Stimulated activated memory B cell treated with anti-CD40 and anti-IgM and Interleukin-4, amounts not matched to agents 10 μg/mL and 1 μg/mL and 100 μg/mL, for 72 hours (primary cell): ENCODE measurements around the gene TXNDC12.
"Not testable (repeated sequence)": the region's sequence is repeated elsewhere in the genome, so short reads cannot be mapped to it uniquely, and the experiment has no call there.

Experiments used
- ATAC-seq: fragments of 150-1000 bp; cut with Tn5 transposase; 2 replicates; pipeline ENCODE4 v1.10.0; 2021
- H3K27ac Mint-ChIP-seq: one replicate; pipeline ENCODE4 v1.8.0; 2022; ENCODE audit warnings: mild to moderate bottlenecking, mixed read lengths
- H3K27me3 Mint-ChIP-seq: one replicate; pipeline ENCODE4 v1.8.0; 2022; ENCODE audit warnings: mixed read lengths
- H3K36me3 Mint-ChIP-seq: one replicate; pipeline ENCODE4 v1.8.0; 2022; ENCODE audit warnings: mixed read lengths
- H3K4me1 Mint-ChIP-seq: one replicate; pipeline ENCODE4 v1.8.0; 2022; ENCODE audit warnings: mixed read lengths
- H3K4me3 Mint-ChIP-seq: one replicate; pipeline ENCODE4 v1.8.0; 2022; ENCODE audit warnings: mild to moderate bottlenecking, moderate library complexity, mixed read lengths
- H3K9me3 Mint-ChIP-seq: one replicate; pipeline ENCODE4 v1.8.0; 2022; ENCODE audit warnings: mixed read lengths

Gene TXNDC12

DNA sequence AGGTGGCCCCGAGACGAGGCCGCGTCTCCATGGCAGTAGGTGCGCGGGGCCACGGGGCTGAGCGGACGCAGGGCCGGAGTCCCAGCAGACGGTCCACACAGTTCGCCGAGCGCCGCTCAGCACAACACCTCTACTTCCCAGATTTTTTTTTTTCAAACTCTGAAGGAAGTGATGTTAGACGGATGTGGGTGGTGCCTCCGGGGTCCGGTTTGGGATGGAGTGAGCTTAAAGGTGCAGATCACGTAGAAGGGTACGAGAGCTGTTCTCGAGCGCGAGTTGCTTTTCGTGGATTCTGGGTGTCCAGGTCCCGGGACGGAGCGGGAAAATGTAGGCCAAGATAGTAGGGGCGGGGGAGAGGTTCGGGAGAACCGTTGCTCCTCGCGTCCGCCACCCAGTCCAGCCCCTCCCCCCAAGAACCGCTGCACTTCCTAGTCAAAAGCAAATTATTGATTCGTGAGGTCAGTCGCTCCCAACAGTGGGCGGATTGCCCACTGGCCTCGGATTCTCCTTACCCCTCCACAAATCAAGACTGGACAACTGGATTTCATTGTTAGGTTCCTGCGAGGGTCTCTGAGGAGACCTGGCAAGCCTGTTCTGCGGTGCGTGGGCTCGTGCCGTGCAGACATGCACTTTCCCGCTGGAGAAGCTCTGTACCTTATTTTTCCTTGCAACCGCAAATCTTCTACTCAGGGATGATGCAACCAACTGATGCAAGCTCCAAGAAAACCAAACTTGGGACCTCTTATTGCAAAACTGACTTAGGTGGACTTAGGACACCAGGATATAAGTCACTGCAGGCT, at the start of gene TXNDC12:
Gene TXNDC12, minus strand, starts transcription at position 126 of the 800 bp plus-strand sequence. Its CDS starts 95 bp downstream, at position 31.
- Mint-ChIP-seq H3K36me3 (peaks cover under 1% of the 10 kb centered on the region), H3K9me3 (no peaks in the 10 kb centered on the region), H3K4me1 (peaks cover 50% of the 10 kb centered on the region), H3K4me3 (peak within 1 kb of the TSS; percentile 96), H3K27me3 (no peaks in the 10 kb centered on the region), H3K27ac (peak within 1 kb of the TSS; percentile 85)
- ATAC-seq: peak; percentile 76

DNA sequence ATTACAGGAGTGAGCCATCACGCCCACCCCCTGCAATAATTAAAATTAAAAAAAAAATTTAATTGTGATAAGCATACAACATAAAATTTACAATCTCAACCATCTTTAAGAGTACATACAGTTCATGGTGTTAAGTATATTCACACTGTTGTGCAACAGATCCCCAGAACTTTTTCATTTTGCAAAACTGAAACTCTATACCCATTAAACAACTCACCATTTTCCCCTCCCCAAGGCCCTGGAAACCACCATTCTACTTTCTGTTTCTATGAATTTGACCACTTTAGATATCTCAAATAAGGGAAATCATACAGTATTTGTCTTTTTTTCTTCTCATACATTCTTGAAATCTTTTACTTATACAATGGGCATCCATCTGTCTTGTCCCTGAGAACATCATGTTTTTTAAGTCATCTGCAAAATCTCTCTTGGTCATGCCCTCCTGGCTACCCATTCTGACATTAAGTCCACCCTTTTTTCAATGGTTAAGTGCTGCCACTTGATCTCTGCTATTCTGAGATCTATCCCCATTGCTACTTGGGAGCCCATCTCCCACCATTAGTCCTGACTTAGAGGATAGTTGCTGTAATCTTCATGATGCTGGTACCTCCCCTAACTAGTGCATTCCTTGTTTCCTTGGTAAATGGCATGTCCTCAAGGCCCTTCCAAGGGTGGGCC, 47.5 kb upstream of the TXNDC12 start:
- peaks cover 8% of the 10 kb centered on the region for H3K4me1 Mint-ChIP-seq
- peak; percentile 41 for ATAC-seq
- no peaks in the 10 kb centered on the region for H3K27me3 Mint-ChIP-seq
- H3K27ac Mint-ChIP-seq: no peak overlapping the region
- H3K9me3 Mint-ChIP-seq: no peaks in the 10 kb centered on the region
- H3K36me3 Mint-ChIP-seq: no peaks in the 10 kb centered on the region
- no peak overlapping the region for H3K4me3 Mint-ChIP-seq

DNA sequence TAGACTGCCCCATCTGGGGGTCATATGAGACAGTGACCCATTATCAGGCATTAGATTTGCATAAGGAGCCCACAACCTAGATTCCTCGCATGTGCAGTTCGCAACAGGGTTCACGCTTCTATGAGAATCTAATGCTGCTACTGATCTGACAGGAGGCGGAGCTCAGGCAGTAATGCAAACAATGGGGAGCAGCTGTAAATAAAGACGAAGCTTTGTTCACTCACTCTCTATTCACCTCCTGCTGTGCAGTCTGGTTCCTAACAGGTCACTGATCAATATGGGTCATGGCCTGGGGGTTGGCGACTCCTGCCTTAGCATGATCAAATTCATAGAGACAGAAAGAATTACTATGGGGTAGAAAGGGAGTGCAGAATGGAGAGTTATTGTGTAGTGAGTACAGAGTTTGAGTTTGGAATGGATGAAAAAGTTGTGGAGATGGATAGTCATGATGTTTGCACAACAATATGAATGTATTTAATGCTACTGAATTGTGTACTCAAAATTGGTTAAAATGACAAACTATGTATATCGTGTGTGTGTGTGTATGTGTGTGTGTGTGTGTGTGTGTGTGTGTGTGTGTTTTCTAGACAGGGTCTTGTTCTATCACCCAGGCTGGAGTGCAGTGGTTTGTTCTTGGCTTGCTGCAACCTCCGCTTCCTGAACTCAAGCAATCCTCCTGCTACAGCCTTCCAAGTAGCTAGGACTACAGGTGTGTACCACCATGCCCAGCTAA, 43.3 kb upstream of the TXNDC12 start:
- H3K4me1 Mint-ChIP-seq: peaks cover 8% of the 10 kb centered on the region
- no peak for ATAC-seq
- H3K36me3 Mint-ChIP-seq: no peaks in the 10 kb centered on the region
- H3K27ac Mint-ChIP-seq: no peak overlapping the region
- no peaks in the 10 kb centered on the region for H3K27me3 Mint-ChIP-seq
- H3K4me3 Mint-ChIP-seq: no peak overlapping the region
- no peaks in the 10 kb centered on the region for H3K9me3 Mint-ChIP-seq

DNA sequence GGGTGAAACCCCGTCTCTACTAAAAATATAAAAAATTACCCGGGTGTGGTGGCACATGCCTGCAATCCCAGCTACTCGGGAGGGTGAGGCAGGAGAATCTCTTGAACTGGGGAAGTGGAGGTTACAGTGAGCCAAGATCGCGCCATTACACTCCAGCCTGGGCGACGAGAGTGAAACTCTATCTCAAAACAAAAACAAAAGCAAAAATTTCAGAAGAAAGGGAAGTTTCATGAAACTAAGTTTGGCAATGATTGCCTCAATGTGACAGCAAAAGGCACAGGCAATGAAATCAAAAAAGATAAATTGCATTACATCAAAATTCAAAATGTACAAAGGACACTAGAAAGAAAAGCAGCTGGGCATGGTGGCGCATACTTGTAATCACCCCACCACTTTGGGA, 41.2 kb upstream of the TXNDC12 start:
- Mint-ChIP-seq H3K36me3 (peaks cover 6% of the 10 kb centered on the region), H3K27me3 (no peaks in the 10 kb centered on the region), H3K4me3 (no peak overlapping the region), H3K4me1 (no peaks in the 10 kb centered on the region), H3K27ac (no peak overlapping the region), H3K9me3 (no peaks in the 10 kb centered on the region)
- ATAC-seq: no peak

DNA sequence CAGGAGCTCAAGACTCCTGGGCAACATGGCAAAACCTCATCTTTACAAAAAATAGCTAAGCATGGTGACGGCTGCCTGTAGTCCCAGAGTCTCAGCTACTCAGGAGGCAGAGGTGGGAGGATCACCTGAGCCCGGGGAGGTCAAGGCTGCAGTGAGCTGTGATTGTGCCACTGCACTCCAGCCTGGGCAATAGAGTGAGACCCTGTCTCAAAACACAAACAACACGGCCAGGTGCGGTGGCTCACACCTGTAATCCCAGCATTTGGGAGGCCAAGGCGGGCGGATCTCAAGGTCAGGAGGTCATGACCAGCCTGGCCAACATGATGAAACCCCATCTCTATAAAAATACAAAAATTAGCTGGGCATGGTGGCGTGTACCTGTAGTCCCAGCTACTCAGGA, 39.3 kb upstream of the TXNDC12 start:
- not testable (repeated sequence) for H3K4me1 Mint-ChIP-seq, ATAC-seq, H3K27ac Mint-ChIP-seq, H3K9me3 Mint-ChIP-seq, H3K4me3 Mint-ChIP-seq, H3K27me3 Mint-ChIP-seq
- peaks cover 25% of the 10 kb centered on the region for H3K36me3 Mint-ChIP-seq

DNA sequence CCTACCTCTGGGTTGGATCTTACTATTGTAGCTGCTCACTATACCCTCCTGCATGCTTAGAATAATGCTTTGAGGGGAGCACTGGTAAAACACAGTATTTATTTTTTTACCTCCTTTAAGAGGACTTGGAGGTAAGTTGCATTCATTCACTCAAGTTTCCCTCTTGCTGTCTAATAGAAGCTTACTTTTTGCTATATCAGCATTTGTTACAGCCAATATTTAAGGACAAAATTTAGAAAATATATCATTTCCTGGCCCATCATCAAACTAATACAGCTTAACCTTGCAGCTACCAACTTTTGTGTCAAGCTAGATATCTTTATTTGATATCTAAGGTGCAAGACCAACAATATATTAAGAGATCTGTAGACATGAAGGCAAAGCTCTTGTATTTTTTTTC, 32.9 kb upstream of the TXNDC12 start:
- not testable (repeated sequence) for H3K4me1 Mint-ChIP-seq, H3K27me3 Mint-ChIP-seq, H3K4me3 Mint-ChIP-seq, ATAC-seq, H3K9me3 Mint-ChIP-seq, H3K27ac Mint-ChIP-seq
- peaks cover 57% of the 10 kb centered on the region for H3K36me3 Mint-ChIP-seq

DNA sequence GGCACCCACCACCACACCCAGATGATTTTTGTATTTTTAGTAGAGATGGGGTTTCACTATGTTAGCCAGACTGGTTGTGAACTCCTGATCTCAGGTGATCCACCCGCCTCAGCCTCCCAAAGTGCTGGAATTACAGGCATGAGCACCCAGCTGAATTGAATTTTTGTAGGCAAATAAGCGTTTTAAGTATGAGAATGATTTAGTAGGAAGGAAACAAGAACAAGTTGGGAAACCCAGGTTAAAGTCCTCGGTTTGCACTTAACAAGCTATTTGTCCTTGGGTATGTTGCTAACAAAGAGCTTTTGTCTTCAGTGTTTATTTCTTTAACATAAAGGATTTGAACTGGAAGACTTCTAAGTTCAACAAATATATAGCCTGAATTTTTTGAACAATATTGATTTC, 25.0 kb upstream of the TXNDC12 start:
- Mint-ChIP-seq H3K36me3 (peaks cover 23% of the 10 kb centered on the region), H3K4me3 (no peak overlapping the region), H3K9me3 (no peaks in the 10 kb centered on the region), H3K27ac (no peak overlapping the region), H3K27me3 (no peaks in the 10 kb centered on the region), H3K4me1 (no peaks in the 10 kb centered on the region)
- ATAC-seq: no peak

DNA sequence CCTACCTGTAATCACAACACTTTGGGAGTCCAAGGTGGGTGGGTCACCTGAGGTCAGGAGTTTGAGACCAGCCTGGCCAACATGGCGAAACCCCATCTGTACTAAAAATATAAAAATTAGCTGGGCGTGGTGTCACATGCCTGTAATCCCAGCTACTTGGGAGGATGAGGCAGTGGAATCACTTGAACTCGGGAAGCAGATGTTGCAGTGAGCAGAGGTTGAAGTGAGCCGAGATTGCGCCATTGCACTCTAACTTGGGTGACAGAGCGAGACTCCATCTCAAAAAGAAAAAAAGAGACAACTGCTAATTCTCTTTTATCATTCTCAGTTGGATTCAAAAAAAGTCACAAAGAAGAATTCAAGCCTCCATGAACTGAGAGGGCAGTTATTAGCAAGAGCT, 22.3 kb upstream of the TXNDC12 start:
- H3K27me3 Mint-ChIP-seq, H3K4me3 Mint-ChIP-seq, H3K4me1 Mint-ChIP-seq, H3K9me3 Mint-ChIP-seq, H3K27ac Mint-ChIP-seq, ATAC-seq: not testable (repeated sequence)
- peaks cover 35% of the 10 kb centered on the region for H3K36me3 Mint-ChIP-seq

DNA sequence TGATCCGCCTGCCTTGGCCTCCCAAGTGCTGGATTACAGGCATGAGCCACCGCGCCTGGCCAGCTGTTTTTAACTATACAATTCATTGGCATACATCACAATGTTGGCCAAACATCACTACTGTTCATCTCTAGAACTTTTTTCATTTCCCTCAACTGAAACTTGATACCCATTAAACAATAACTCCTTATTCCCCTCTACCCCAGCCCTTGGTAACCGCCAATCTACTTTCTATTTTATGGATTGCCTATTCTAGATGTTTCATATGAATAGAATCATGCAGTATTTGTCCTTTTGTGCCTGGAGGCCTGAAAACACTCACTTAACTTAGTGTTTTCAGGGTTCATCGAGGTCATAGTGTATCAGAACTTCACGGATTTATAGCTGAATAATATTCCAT, 17.3 kb upstream of the TXNDC12 start:
- peaks cover 17% of the 10 kb centered on the region for H3K4me1 Mint-ChIP-seq
- H3K27ac Mint-ChIP-seq: no peak overlapping the region
- no peaks in the 10 kb centered on the region for H3K9me3 Mint-ChIP-seq

DNA sequence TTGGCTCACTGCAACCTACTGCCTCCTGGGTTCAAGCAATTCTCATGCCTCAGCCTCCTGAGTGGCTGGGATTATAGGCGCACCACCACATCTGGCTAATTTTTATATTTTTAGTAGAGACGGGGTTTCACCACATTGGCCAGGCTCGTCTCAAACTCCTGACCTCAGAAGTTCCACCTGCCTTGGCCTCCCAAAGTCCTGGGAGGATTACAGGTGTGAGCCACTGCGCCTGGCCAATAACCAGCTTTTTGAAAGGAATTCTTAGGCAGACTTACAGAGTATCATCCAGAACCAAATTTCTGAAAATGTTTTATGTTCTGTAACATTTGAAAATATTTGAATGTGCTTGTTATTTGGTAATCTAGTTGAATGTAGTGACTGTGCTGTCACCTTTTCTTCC, 15.7 kb upstream of the TXNDC12 start:
- no peak for ATAC-seq
- H3K4me1 Mint-ChIP-seq: peaks cover 17% of the 10 kb centered on the region
- H3K4me3 Mint-ChIP-seq: no peak overlapping the region
- no peak overlapping the region for H3K27ac Mint-ChIP-seq
- no peaks in the 10 kb centered on the region for H3K9me3 Mint-ChIP-seq
- no peaks in the 10 kb centered on the region for H3K27me3 Mint-ChIP-seq
- peaks cover 38% of the 10 kb centered on the region for H3K36me3 Mint-ChIP-seq

More for the DNA sequence above, 17.3 kb upstream of the TXNDC12 start:
- Mint-ChIP-seq H3K4me3 (no peak overlapping the region), H3K36me3 (peaks cover 46% of the 10 kb centered on the region), H3K27me3 (no peaks in the 10 kb centered on the region)
- no peak for ATAC-seq

DNA sequence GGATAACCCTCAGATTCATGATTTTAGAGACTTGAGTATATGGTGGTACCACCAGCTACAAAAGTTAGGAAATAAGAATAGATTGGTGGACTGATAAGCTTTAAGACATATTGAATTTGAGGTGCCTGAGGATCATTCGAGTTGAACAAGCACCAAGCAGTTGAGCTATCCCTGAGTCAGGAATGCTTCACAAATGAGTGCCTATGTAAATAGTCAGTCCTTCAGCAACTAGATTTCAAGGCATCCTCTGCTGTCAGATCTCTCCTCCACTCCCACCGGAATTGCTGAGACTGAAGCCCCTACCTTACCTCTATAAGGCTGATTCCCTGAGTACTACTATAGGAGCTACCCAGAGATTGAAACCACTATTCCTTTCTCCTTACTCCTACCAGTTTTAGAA, 8.2 kb upstream of the TXNDC12 start:
- Mint-ChIP-seq H3K9me3 (no peaks in the 10 kb centered on the region), H3K4me3 (no peak overlapping the region), H3K27me3 (no peaks in the 10 kb centered on the region), H3K27ac (no peak overlapping the region), H3K4me1 (peaks cover 11% of the 10 kb centered on the region), H3K36me3 (peaks cover 33% of the 10 kb centered on the region)
- no peak for ATAC-seq

DNA sequence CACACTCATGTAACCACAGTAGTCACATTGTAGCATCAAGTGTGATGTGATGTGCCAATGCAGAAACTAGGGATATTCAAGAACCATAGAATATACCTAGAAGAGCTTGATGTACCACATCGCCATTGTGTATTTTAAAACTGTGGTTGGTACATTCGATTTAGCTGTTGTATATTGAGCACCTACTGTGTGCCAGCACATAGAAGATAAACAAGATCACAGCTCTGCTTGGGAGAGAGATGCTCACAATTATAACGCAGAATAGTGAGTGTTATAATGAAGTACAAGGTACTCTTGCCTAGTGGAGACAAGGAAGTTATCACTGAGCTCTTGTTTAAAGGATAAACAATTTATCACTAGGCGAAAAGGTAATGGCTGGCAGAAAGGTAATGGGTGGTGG, 5.8 kb upstream of the TXNDC12 start:
- H3K27ac Mint-ChIP-seq: no peak overlapping the region
- peaks cover 28% of the 10 kb centered on the region for H3K36me3 Mint-ChIP-seq
- ATAC-seq: no peak
- peaks cover 25% of the 10 kb centered on the region for H3K4me1 Mint-ChIP-seq
- H3K9me3 Mint-ChIP-seq: no peaks in the 10 kb centered on the region
- H3K4me3 Mint-ChIP-seq: no peak overlapping the region
- no peaks in the 10 kb centered on the region for H3K27me3 Mint-ChIP-seq

DNA sequence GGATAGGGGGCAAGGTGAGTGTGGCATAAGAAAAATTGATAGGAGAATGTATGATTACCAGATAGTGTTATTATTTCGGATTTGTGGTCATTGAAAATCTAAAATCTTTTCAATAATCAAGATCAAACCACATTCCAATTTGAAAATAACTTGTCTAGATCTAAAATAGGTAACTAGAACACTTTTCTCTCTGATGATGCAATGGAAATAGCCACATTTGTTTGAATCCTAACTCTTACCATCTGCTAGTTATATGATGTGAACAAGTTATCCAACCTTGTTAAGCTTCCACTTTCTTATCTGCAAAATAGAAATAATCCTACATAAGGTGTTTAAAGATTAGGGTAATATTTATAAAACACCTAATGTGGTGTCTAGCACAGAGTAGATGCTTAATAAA, 4.9 kb upstream of the TXNDC12 start:
- ATAC-seq: no peak
- H3K4me3 Mint-ChIP-seq: no peak overlapping the region

DNA sequence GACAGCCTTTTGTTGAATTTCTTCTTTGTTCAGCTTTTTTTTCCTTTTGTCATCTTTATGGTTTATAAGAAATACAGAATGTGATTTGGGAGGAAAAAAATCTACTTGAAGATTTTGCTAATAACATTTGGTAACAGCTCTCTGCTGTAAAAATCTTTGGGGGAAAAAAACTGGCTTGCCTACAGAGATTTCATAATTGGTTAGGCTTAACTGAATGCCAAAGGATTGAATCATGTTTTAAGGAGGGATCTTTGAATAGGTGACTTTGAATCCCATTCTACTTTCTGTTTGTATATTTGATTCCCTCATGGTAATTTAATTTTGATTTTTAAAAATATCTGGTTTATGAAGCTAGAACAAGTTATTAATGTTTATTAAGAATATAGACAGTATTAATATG, 4.3 kb upstream of the TXNDC12 start:
- Mint-ChIP-seq H3K36me3 (peaks cover 28% of the 10 kb centered on the region), H3K27ac (no peak overlapping the region), H3K9me3 (no peaks in the 10 kb centered on the region), H3K27me3 (no peaks in the 10 kb centered on the region), H3K4me3 (no peak overlapping the region), H3K4me1 (peaks cover 32% of the 10 kb centered on the region)
- ATAC-seq: no peak

More for the DNA sequence above, 4.9 kb upstream of the TXNDC12 start:
- Mint-ChIP-seq H3K36me3 (peaks cover 28% of the 10 kb centered on the region), H3K27me3 (no peaks in the 10 kb centered on the region), H3K9me3 (no peaks in the 10 kb centered on the region), H3K4me1 (peaks cover 26% of the 10 kb centered on the region), H3K27ac (no peak overlapping the region)

DNA sequence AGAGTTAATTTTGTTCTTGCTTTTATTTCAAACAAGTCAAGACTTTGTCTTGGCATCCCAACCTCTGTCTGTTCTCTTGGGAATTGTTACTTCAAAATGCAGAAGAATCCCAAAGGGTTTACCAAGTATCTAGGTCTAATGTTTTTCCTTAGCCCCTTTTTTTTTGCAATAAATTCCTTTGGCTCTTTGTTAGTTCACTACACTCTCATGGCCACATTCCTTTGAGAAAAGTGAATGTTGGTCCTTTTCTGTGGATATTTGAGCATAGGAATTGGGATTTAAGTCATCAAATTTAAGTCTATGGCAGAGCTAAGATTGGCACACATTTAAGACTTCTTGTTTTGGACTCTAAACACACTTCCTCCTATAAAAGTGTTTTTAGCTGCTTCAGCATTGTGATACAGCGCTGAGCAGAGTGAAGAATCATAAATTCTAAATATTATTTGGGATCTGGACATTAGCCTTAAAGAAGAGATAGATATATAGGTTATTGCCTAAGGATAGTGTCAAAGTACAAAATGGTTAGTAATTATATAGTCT, 3.0 kb upstream of the TXNDC12 start:
- H3K4me1 Mint-ChIP-seq: peaks cover 38% of the 10 kb centered on the region
- no peaks in the 10 kb centered on the region for H3K27me3 Mint-ChIP-seq
- ATAC-seq: no peak
- no peaks in the 10 kb centered on the region for H3K9me3 Mint-ChIP-seq
- peak overlapping the region; percentile 85 for H3K27ac Mint-ChIP-seq
- H3K4me3 Mint-ChIP-seq: peak overlapping the region; percentile 48
- peaks cover 18% of the 10 kb centered on the region for H3K36me3 Mint-ChIP-seq
